GM20431 (cell line): ENCODE measurements around the gene CCNF.

Source experiments
- in situ Hi-C: fragments of 300-500 bp; cut with MseI, MboI; formaldehyde crosslinking; loops from one replicate; pipeline ENCODE4 v1.15.0; 2020; ENCODE audit warnings: low sequenced_read_pairs; ENCODE audit not compliant: unreplicated experiment

The CCNF gene

GRCh38 chr16:2469399-2470233 is 40.4 kb downstream of the CCNF start:
- in situ Hi-C loops = no loop called here

- in situ Hi-C loops = no loop called here
Measured at GRCh38 chr16:2470234-2470601, 41.0 kb downstream of the CCNF start.

- in situ Hi-C loops = no loop called here
Measured at GRCh38 chr16:2470603-2471015, 41.4 kb downstream of the CCNF start.

- in situ Hi-C loops = no loop called here
Measured at GRCh38 chr16:2471016-2471652, 41.9 kb downstream of the CCNF start, which contains the start of gene NTN3. Gene NTN3 (plus strand): TSS chr16:2471297. CDS start chr16:2471702, 405 bp downstream.

- in situ Hi-C loops = no loop called here
Measured at GRCh38 chr16:2471653-2472487, 42.6 kb downstream of the CCNF start.

- in situ Hi-C loops = no loop called here
Measured at GRCh38 chr16:2472488-2472864, 43.2 kb downstream of the CCNF start.

GRCh38 chr16:2472885-2473445 is 43.7 kb downstream of the CCNF start:
- in situ Hi-C loops = no loop called here

GRCh38 chr16:2473446-2473926 is 44.2 kb downstream of the CCNF start:
- in situ Hi-C loops = no loop called here

- in situ Hi-C loops = no loop called here
Measured at GRCh38 chr16:2473999-2474876, 45.0 kb downstream of the CCNF start.

- in situ Hi-C loops = loop anchor here (25.0 kb wide), 1 partner anchor 138 kb away; the partner anchor contains the start of gene ABCA3
Measured at GRCh38 chr16:2474877-2475412, 45.7 kb downstream of the CCNF start, which contains the start of gene TBC1D24. Gene TBC1D24 (plus strand): TSS chr16:2475127. CDS start chr16:2496149, 21,022 bp downstream.

- in situ Hi-C loops = loop anchor here (25.0 kb wide), 1 partner anchor 138 kb away; the partner anchor contains the start of gene ABCA3
Measured at GRCh38 chr16:2475413-2476344, 46.4 kb downstream of the CCNF start.

GRCh38 chr16:2476345-2476720 is 47.1 kb downstream of the CCNF start:
- in situ Hi-C loops = loop anchor here (25.0 kb wide), 1 partner anchor 139 kb away; the partner anchor contains the start of gene ABCA3

- in situ Hi-C loops = loop anchor here (25.0 kb wide), 1 partner anchor 139 kb away; the partner anchor contains the start of gene ABCA3
Measured at GRCh38 chr16:2476741-2477140, 47.5 kb downstream of the CCNF start.

- in situ Hi-C loops = loop anchor here (25.0 kb wide), 1 partner anchor 140 kb away; the partner anchor contains the start of gene ABCA3
Measured at GRCh38 chr16:2477327-2477726, 48.1 kb downstream of the CCNF start.

GRCh38 chr16:2478279-2478678 is 49.0 kb downstream of the CCNF start:
- in situ Hi-C loops = loop anchor here (25.0 kb wide), 1 partner anchor 141 kb away; the partner anchor contains the start of gene ABCA3

- in situ Hi-C loops = loop anchor here (25.0 kb wide), 1 partner anchor 143 kb away; the partner anchor contains the start of gene ABCA3
Measured at GRCh38 chr16:2479996-2480395, 50.7 kb downstream of the CCNF start.

- in situ Hi-C loops = loop anchor here (25.0 kb wide), 1 partner anchor 144 kb away; the partner anchor contains the start of gene ABCA3
Measured at GRCh38 chr16:2480948-2481347, 51.7 kb downstream of the CCNF start.
